ENCODE results near the gene ERCC6L2.

Gene ERCC6L2

GRCh38 chr9:95912773-95913172 is 37.3 kb downstream of the ERCC6L2 start:
- in situ Hi-C loops (cut with HindIII; ENCODE audit: low pct_ligation_motif_present, low sequenced_read_pairs), result no loop called here
- Histone ChIP-seq H3K36me3 (replicated peaks) (peaks cover 2% of the 10 kb centered on the region), H3K27ac (no peak overlapping the region), H3K27me3 (replicated peaks) (no peaks in the 10 kb centered on the region), H3K4me3 (ENCODE audit: low read depth, low read length) (no peak overlapping the region)
- TF ChIP-seq, protein P1, sequence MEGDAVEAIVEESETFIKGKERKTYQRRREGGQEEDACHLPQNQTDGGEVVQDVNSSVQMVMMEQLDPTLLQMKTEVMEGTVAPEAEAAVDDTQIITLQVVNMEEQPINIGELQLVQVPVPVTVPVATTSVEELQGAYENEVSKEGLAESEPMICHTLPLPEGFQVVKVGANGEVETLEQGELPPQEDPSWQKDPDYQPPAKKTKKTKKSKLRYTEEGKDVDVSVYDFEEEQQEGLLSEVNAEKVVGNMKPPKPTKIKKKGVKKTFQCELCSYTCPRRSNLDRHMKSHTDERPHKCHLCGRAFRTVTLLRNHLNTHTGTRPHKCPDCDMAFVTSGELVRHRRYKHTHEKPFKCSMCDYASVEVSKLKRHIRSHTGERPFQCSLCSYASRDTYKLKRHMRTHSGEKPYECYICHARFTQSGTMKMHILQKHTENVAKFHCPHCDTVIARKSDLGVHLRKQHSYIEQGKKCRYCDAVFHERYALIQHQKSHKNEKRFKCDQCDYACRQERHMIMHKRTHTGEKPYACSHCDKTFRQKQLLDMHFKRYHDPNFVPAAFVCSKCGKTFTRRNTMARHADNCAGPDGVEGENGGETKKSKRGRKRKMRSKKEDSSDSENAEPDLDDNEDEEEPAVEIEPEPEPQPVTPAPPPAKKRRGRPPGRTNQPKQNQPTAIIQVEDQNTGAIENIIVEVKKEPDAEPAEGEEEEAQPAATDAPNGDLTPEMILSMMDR (IDR thresholded peaks at IDR 0.05; ENCODE audit: low read depth, low read length, missing control alignments), result no peak
- DNase-seq, result no peak

DNA sequence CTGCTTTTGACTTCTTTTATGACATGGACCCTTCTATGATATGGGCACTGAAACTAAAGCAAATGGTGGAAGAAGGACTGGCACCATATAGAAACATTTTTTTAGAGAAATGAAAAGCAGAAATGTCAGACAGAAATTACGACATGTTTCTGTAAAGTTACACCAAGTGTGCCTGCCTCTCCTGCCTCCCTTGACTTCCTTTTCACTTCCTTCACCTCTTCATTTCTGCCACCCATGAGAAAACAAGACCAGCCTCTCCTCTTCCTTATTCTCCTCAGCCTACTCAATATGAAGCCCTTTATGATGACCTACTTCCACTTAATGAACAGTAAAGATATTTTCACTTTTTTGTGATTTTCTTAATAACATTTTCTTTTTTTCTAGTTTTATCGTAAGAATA is 44.5 kb downstream of the ERCC6L2 start:
- Histone ChIP-seq H3K27me3 (replicated peaks) (no peaks in the 10 kb centered on the region), H3K27ac (no peak overlapping the region), H3K36me3 (replicated peaks) (peaks cover 19% of the 10 kb centered on the region), H3K4me3 (ENCODE audit: low read depth, low read length) (no peak overlapping the region)
- TF ChIP-seq, protein P1 (IDR thresholded peaks at IDR 0.05; ENCODE audit: low read depth, low read length, missing control alignments), result no peak
- in situ Hi-C loops (cut with HindIII; ENCODE audit: low pct_ligation_motif_present, low sequenced_read_pairs), result no loop called here
- DNase-seq, result no peak

GRCh38 chr9:95923794-95924193 is 48.3 kb downstream of the ERCC6L2 start:
- no peak for DNase-seq
- no peak overlapping the region for H3K27ac ChIP-seq
- peaks cover 23% of the 10 kb centered on the region for H3K36me3 ChIP-seq (replicated peaks)
- in situ Hi-C loops (cut with HindIII; ENCODE audit: low pct_ligation_motif_present, low sequenced_read_pairs), result no loop called here
- TF ChIP-seq, protein P1 (IDR thresholded peaks at IDR 0.05; ENCODE audit: low read depth, low read length, missing control alignments), result no peak
- H3K27me3 ChIP-seq (replicated peaks), result no peaks in the 10 kb centered on the region
- H3K4me3 ChIP-seq (ENCODE audit: low read depth, low read length), result no peak overlapping the region

- TF ChIP-seq, protein P1 (IDR thresholded peaks at IDR 0.05; ENCODE audit: low read depth, low read length, missing control alignments), result no peak
- no peaks in the 10 kb centered on the region for H3K27me3 ChIP-seq (replicated peaks)
- in situ Hi-C loops (cut with HindIII; ENCODE audit: low pct_ligation_motif_present, low sequenced_read_pairs), result no loop called here
- no peak overlapping the region for H3K27ac ChIP-seq
- H3K36me3 ChIP-seq (replicated peaks), result peaks cover 26% of the 10 kb centered on the region
- DNase-seq, result no peak
- no peak overlapping the region for H3K4me3 ChIP-seq (ENCODE audit: low read depth, low read length)
Observed at GRCh38 chr9:95924987-95925386, 49.5 kb downstream of the ERCC6L2 start.

GRCh38 chr9:95927271-95928004 is 51.9 kb downstream of the ERCC6L2 start:
- TF ChIP-seq, protein P1 (IDR thresholded peaks at IDR 0.05; ENCODE audit: low read depth, low read length, missing control alignments), result no peak
- Histone ChIP-seq H3K27me3 (replicated peaks) (no peaks in the 10 kb centered on the region), H3K4me3 (ENCODE audit: low read depth, low read length) (no peak overlapping the region), H3K27ac (no peak overlapping the region), H3K36me3 (replicated peaks) (peaks cover 21% of the 10 kb centered on the region)
- in situ Hi-C loops (cut with HindIII; ENCODE audit: low pct_ligation_motif_present, low sequenced_read_pairs), result no loop called here
- DNase-seq, result no peak

DNA sequence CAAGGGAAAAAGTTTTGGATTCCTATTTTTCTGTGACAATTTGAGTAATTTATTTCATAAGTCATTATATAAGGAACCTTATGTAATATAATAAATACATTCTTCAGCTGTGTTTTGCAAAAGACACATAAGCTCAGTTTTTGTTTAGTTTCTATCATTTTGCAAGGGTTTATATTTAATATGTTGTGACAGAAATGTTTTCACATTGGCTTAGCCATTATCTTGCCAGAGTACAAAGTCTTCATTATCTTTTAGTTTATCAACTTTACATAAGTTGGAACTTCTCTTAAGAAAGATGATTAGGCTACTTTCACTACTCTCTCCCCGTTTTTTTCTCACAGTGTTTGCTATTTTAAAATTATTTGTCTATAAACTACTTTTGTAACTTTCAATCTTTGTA is 54.8 kb downstream of the ERCC6L2 start:
- Histone ChIP-seq H3K4me3 (ENCODE audit: low read depth, low read length) (no peak overlapping the region), H3K36me3 (replicated peaks) (peaks cover 13% of the 10 kb centered on the region)
- no peak for DNase-seq

More for the DNA sequence above, 54.8 kb downstream of the ERCC6L2 start:
- in situ Hi-C loops (cut with HindIII; ENCODE audit: low pct_ligation_motif_present, low sequenced_read_pairs), result no loop called here
- Histone ChIP-seq H3K27me3 (replicated peaks) (no peaks in the 10 kb centered on the region), H3K27ac (no peak overlapping the region)
- TF ChIP-seq, protein P1 (IDR thresholded peaks at IDR 0.05; ENCODE audit: low read depth, low read length, missing control alignments), result no peak

Data from brain microvascular endothelial cell (primary cell).